ENCODE measurements around the gene SSBP4. TPM values are rescaled to one million over a fixed set of nuclear protein-coding genes. Genes with fewer than 3 reads are reported as not detected.
A peak's percentile ranks its signal among the peaks of the same experiment; 100 is the strongest.

SSBP4 gene
- total RNA-seq, 1 donor = 76.4 TPM

DNA sequence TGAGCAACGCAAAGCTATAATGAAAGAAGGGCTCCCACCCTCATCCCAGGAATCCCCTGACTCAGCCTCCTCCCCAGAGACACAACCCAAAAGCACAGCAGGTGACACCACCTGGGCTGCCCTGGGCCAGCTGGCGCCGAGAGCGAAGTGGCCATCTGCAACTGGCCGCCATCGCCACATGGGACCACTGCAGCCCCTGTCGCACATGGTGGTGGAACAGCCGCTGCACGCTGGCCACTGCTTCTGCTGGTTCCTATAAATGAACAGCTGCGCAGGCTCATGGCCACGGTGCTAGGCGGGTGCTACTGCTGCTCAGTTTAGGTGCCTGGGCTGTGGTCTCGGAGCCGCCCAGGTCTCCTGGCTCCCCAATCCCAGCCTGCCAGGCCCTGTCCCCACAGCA, 30.4 kb downstream of the SSBP4 start:
- H3K4me3 ChIP-seq (ENCODE audit: low read depth, low read length) = no peak overlapping the region
- no peak for DNase-seq (ENCODE audit: low read depth)
- TF ChIP-seq, protein P1, sequence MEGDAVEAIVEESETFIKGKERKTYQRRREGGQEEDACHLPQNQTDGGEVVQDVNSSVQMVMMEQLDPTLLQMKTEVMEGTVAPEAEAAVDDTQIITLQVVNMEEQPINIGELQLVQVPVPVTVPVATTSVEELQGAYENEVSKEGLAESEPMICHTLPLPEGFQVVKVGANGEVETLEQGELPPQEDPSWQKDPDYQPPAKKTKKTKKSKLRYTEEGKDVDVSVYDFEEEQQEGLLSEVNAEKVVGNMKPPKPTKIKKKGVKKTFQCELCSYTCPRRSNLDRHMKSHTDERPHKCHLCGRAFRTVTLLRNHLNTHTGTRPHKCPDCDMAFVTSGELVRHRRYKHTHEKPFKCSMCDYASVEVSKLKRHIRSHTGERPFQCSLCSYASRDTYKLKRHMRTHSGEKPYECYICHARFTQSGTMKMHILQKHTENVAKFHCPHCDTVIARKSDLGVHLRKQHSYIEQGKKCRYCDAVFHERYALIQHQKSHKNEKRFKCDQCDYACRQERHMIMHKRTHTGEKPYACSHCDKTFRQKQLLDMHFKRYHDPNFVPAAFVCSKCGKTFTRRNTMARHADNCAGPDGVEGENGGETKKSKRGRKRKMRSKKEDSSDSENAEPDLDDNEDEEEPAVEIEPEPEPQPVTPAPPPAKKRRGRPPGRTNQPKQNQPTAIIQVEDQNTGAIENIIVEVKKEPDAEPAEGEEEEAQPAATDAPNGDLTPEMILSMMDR (IDR thresholded peaks at IDR 0.05; ENCODE audit: insufficient read depth, low read length) = no peak

DNA sequence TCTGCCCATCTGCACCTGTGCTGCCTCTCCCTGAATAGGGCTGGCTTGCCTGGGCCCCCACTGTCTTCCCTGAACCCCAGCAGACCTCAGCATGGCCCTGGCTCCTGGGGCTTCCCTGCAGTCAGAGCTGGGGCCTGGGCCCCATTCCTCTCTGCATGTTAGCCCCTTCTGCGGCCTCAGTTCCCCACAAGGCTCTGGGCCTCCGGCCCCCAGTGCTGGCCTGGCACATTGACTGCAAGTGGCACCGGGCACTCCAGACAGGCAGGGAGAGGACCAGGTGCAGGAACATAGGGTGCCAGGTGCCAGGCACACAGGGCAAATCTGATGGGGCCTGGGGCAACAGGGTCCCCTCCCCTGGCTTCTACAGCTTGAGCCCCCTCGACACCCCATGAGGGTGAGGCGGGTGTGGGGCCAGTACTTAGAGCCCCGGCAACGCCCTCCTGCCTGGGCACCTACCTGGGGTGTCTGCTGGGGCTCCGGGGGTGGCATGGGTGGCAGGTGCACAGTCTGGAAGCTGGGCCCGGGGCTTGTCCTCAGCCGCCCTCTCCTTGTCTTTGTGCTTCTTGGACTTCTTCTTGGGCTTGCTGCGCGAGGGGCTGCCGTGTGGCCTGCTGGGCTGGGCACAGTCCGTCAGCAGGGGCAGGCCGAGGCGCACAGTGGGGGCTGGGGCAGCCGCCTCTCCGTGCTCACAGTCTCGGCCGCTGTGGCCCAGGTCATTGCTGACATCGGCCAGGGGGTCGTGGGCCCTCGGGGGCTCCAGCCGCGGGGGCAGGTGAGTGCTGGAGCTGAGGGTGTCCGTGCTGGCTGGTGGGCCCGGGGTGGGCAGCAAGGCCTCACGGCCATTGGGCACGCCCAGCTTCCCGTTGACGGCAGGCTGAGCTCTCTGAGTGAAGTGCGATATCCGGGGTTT, 31.1 kb downstream of the SSBP4 start:
- no peak overlapping the region for H3K4me3 ChIP-seq (ENCODE audit: low read depth, low read length)
- TF ChIP-seq, protein P1 (IDR thresholded peaks at IDR 0.05; ENCODE audit: insufficient read depth, low read length) = no peak
- DNase-seq (ENCODE audit: low read depth) = no peak

DNA sequence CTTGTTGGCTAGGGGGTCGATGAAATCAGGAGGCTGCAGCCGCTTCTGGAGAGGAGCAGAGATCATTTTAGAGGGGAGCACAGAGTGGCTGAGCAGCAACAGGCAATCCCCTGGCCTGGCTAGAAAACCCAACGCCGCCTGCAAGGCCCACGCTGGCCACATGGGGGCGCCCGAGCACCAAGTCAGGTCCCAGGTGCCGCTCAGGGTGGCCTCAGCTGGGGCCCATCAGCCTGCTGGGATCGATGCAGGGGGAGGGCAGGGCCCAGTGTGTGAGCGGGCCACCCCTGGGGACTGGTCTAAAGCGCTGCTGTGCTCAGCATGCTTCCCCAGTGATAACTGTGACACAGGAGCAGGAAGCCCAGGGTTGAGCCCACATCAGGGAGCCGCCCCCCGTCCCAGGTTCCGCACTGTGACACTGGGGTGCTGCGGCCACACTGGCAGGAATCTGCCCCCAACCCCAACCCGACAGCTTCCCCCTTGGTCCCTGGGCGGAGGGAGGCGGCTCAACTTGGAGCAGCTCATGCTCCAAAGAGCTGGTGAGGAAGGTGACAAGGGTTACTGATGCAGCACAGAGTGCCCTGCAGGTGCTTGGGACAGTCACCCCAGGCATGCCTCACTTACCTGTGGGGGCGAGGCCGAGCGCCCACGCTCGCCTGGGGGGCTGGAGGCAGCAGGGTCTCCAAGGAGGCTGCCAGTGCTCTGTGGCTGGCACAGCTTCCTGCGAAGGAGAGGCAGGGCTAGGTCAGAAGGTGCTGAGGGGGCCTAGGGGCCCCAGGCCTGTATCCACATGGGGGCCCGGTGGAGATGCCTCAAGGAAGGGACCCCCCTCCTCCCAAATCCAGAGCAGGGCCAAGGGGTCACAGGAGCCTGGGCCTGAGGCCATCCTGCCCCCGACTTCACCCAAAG, 32.0 kb downstream of the SSBP4 start:
- DNase-seq (ENCODE audit: low read depth) = peak; percentile 74
- TF ChIP-seq, protein P1 (IDR thresholded peaks at IDR 0.05; ENCODE audit: insufficient read depth, low read length) = peak; percentile 96

DNA sequence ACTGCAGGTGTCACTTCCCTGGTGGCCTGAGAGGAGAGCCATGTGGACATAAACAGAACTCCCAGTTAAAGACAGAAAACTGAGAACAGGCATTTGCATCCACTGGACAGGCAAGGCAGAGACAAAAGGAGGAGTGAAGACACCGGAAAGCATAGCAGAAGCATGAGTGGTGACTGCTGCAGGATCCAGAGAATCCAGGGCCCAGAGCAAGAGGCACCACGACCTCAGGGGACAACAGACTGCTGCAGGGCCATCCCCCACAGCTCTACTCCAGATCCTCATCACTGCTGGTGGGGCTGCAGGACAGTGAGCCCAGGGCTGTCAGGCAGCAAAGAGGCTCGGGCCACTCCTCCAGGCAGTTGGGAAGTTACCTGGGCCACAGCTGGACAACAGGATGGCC, 33.2 kb downstream of the SSBP4 start:
- H3K4me3 ChIP-seq (ENCODE audit: low read depth, low read length) = no peak overlapping the region
- TF ChIP-seq, protein P1 (IDR thresholded peaks at IDR 0.05; ENCODE audit: insufficient read depth, low read length) = no peak
- no peak for DNase-seq (ENCODE audit: low read depth)

More for the DNA sequence above, 32.0 kb downstream of the SSBP4 start:
- H3K4me3 ChIP-seq (ENCODE audit: low read depth, low read length) = no peak overlapping the region

DNA sequence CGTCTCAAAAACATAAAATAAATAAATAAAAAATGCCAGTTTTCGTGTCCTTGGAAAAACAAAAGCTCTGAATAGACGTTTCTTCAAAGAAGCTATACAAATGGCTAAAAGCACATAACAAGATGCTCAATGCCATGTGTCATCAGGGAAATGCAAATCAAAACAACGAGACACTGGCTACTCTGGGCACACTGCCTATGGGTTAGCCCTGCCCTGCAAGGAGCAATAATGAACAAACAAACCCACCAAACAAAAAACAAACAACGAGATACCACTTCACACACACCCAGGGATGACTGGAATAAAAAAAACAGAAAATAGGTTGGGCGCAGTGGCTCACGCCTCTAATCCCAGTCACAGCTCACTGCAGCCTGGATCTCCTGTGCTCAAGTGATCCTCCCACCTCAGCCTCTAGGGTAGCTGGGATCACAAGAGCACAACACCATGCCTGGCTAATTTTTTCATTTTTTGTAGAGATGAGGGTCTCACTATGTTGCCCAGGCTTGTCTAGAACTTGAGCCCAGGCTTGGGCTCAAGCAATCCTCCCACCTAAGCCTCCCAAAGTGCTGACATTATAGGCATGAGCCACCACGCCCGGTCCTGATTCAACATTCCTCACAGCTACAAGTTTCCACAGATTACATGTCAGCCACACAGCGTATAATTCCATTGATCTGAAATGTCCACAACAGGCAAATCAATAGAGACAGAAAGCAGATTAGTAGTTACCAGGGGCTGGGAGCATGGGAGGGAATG, 34.2 kb downstream of the SSBP4 start:
- H3K4me3 ChIP-seq (ENCODE audit: low read depth, low read length) = no peak overlapping the region
- DNase-seq (ENCODE audit: low read depth) = no peak
- TF ChIP-seq, protein P1 (IDR thresholded peaks at IDR 0.05; ENCODE audit: insufficient read depth, low read length) = no peak

DNA sequence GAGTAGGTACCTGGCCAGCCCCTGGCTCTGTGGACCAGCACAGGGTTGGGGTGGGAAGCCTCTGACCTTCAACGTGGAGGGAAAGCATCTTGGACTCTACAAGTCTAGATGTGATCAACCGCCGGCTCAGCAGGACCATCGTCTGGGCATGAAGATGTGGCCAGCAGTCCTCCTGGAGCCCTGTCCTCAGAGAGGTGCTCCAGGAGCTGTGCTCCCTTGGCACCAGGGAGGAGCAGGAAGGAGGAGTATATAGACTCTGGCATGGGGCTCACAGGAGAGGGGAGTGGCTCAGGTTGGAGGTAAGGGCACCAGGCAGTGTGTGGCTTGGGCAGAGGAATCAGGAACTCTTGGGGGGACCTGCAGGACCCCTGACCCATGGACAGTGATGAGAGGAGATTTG, 37.1 kb downstream of the SSBP4 start:
- no peak for DNase-seq (ENCODE audit: low read depth)
- no peak overlapping the region for H3K4me3 ChIP-seq (ENCODE audit: low read depth, low read length)
- TF ChIP-seq, protein P1 (IDR thresholded peaks at IDR 0.05; ENCODE audit: insufficient read depth, low read length) = no peak
